ENCODE results near the gene SPRYD3.

The SPRYD3 gene, protein sequence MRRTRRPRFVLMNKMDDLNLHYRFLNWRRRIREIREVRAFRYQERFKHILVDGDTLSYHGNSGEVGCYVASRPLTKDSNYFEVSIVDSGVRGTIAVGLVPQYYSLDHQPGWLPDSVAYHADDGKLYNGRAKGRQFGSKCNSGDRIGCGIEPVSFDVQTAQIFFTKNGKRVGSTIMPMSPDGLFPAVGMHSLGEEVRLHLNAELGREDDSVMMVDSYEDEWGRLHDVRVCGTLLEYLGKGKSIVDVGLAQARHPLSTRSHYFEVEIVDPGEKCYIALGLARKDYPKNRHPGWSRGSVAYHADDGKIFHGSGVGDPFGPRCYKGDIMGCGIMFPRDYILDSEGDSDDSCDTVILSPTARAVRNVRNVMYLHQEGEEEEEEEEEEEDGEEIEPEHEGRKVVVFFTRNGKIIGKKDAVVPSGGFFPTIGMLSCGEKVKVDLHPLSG

DNA sequence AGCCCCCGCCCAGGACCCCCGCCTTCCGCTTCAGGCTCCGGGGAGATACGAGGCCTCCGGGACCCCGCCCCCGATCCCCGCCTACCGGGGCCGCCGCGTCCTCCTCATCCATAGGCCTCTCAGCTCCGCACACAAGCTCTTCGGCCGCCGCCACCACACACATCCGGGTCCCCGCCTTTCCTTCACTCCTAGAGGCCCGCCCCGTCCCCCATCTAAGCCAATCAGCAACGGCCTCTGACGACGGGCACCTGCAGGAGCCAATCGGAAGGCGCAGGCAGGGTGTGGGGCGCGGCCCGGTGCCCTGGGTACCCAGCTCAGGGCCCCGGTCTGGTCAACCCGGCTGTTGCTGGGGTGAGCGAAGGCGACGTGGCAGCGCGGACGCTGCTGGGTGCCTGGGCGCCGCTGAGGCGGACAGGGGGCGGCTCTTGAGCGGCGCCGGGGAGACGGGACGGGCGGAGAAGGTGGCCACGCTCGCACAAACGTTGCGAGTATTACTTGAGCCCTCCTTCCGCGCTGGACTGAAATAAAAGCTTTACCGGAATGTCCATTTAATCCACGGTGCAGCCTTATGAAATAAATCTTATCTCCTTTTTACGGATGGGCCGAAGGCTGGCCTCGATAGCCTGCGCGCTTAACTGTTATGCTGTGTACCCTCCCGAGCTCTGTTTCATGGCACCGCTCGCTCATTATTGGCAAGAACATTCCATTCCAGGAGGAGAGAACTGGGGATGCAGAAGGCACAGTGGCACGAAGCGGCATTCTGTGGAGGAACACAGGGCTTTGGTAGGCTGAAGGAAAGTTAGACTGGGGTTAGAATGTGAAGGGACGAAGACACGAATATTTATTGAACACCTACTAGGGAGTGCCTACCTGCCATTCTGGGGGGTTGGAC is at the start of gene SPRYD3:
SPRYD3 (minus strand) TSS at position 165 of the 892 bp plus-strand sequence; CDS start at position 108, 57 bp downstream.
- TF ChIP-seq, protein P1, sequence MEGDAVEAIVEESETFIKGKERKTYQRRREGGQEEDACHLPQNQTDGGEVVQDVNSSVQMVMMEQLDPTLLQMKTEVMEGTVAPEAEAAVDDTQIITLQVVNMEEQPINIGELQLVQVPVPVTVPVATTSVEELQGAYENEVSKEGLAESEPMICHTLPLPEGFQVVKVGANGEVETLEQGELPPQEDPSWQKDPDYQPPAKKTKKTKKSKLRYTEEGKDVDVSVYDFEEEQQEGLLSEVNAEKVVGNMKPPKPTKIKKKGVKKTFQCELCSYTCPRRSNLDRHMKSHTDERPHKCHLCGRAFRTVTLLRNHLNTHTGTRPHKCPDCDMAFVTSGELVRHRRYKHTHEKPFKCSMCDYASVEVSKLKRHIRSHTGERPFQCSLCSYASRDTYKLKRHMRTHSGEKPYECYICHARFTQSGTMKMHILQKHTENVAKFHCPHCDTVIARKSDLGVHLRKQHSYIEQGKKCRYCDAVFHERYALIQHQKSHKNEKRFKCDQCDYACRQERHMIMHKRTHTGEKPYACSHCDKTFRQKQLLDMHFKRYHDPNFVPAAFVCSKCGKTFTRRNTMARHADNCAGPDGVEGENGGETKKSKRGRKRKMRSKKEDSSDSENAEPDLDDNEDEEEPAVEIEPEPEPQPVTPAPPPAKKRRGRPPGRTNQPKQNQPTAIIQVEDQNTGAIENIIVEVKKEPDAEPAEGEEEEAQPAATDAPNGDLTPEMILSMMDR (IDR thresholded peaks at IDR 0.05; ENCODE audit: unreplicated experiment in 3 of 3): no peak
- no peaks in the 10 kb centered on the region for H3K9me3 Mint-ChIP-seq
- H3K4me1 Mint-ChIP-seq: peaks cover 29% of the 10 kb centered on the region
- peak within 1 kb of the TSS; percentile 97 to 98 (median 98) for H3K27ac Mint-ChIP-seq
- H3K4me3 Mint-ChIP-seq: peak within 1 kb of the TSS; percentile 89 to 92 (median 90)
- H3K36me3 Mint-ChIP-seq (ENCODE audit: low read depth): peaks cover 27% of the 10 kb centered on the region
- no peaks in the 10 kb centered on the region for H3K27me3 Mint-ChIP-seq (ENCODE audit: low read depth)

DNA sequence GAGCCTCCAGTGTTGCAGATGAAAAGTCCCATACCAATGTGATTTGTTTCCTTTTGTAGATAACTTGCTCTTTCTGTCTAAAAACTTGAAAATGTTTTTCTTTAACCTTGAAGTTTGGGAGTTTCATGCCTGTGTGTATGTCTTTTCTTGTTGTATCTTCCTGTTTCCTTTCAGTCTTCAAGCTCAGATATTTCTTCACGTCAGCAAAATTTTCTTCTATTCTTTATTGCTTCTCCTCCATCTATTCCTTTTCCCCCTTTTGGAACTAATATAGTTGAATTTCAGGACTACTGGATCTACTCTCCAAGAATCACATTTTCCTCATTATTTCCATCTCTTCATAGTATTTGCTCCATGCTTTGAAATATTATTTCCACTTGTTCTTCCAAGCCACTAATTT is 48.0 kb upstream of the SPRYD3 start:
- Mint-ChIP-seq H3K27me3 (ENCODE audit: low read depth) (peaks cover 6% of the 10 kb centered on the region), H3K27ac (no peak overlapping the region), H3K9me3 (peaks cover 3% of the 10 kb centered on the region), H3K4me3 (no peak overlapping the region), H3K4me1 (no peaks in the 10 kb centered on the region), H3K36me3 (ENCODE audit: low read depth) (no peaks in the 10 kb centered on the region)
- TF ChIP-seq, protein P1 (IDR thresholded peaks at IDR 0.05; ENCODE audit: unreplicated experiment in 3 of 3): no peak

DNA sequence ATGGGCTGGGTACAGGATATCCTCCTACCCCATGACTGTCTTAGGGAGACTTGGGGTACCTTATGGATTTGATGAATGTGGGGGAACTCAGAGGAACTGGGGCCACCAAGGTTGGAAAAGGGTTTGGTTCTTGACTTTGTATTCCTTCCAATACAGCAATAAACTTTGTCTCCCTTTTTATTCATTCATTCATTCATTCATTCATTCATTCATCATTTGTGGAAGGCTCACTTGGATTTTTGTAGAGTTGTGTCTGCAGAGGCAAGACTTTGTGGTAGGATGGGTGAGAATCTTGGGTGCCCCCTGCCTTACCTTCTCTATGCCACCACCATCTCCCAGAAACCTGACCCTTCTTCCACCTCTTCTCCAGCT is 45.1 kb upstream of the SPRYD3 start:
- TF ChIP-seq, protein P1 (IDR thresholded peaks at IDR 0.05; ENCODE audit: unreplicated experiment in 3 of 3): no peak
- Mint-ChIP-seq H3K9me3 (peaks cover 3% of the 10 kb centered on the region), H3K4me3 (no peak overlapping the region), H3K36me3 (ENCODE audit: low read depth) (no peaks in the 10 kb centered on the region), H3K27ac (no peak overlapping the region), H3K27me3 (ENCODE audit: low read depth) (peaks cover 9% of the 10 kb centered on the region), H3K4me1 (no peaks in the 10 kb centered on the region)

DNA sequence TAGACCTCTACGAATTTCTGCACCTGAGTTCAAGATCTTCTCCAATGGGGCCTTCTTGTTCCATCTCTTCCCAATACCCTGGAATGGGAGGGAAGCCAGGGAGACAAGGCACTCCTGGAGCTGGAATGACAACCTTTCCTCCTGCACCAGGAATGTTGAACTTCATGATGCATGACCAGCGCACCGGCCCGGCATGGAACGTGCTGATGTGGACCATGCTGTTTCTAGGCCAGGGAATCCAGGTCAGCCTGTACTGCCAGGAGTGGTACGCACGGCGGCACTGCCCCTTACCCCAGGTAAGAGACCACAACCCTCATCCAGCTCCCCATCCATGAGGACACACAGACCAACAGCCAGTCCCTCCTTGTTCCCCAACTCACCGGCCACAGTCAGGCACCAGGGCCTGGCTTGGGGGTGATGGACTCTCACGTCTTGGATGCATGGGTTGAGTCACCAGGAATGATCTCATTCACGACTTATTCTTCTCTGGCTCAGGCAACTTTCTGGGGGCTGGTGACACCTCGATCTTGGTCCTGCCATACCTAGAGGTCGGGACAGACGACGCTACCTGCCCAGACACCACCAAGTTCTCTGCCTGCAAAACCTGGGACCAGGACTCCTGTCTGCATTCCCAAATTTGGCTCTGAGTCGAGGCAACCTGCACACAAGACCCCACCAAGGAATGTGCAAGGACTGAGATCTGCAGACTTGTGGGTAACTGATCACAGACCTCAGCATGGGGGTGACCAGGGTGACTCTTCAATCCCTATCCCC is 44.6 kb upstream of the SPRYD3 start:
- Mint-ChIP-seq H3K9me3 (peaks cover 3% of the 10 kb centered on the region), H3K36me3 (ENCODE audit: low read depth) (no peaks in the 10 kb centered on the region), H3K27me3 (ENCODE audit: low read depth) (peaks cover 9% of the 10 kb centered on the region), H3K27ac (no peak overlapping the region), H3K4me1 (no peaks in the 10 kb centered on the region), H3K4me3 (no peak overlapping the region)
- TF ChIP-seq, protein P1 (IDR thresholded peaks at IDR 0.05; ENCODE audit: unreplicated experiment in 3 of 3): no peak

DNA sequence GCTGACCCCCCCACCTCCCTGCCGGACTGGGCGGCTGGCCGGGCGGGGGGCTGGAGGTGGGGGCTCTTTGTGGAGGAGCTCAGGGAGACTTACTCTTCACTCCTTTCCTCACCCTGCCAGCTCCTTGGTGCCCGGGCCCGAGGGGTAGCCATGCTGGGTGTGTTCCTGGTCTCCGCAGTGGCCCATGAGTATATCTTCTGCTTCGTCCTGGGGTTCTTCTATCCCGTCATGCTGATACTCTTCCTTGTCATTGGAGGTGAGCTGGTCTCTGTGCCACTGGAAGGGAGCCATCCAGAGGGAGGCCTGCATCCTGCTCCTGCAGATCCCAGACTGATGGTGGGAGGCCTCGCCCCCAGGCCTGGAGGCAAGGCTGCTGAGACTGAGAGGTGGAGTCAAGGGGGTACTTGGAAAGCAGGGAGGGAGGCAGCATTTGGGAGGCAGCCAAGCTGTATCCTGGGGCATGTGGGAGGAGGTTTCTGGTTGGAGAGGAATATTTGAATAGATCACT is 43.8 kb upstream of the SPRYD3 start:
- Mint-ChIP-seq H3K4me3 (no peak overlapping the region), H3K4me1 (no peaks in the 10 kb centered on the region), H3K27ac (no peak overlapping the region), H3K9me3 (peaks cover 3% of the 10 kb centered on the region), H3K36me3 (ENCODE audit: low read depth) (no peaks in the 10 kb centered on the region), H3K27me3 (ENCODE audit: low read depth) (peaks cover 12% of the 10 kb centered on the region)
- TF ChIP-seq, protein P1 (IDR thresholded peaks at IDR 0.05; ENCODE audit: unreplicated experiment in 3 of 3): no peak
